ENCODE results near the gene LIMK2.
"Not testable (repeated sequence)": the region's sequence is repeated elsewhere in the genome, so short reads cannot be mapped to it uniquely, and the experiment has no call there.

Gene LIMK2

GRCh38 chr22:31211482-31211861, 626 bp upstream of the LIMK2 start:
- DNase-seq (ENCODE audit: low read depth), result no peak

DNA sequence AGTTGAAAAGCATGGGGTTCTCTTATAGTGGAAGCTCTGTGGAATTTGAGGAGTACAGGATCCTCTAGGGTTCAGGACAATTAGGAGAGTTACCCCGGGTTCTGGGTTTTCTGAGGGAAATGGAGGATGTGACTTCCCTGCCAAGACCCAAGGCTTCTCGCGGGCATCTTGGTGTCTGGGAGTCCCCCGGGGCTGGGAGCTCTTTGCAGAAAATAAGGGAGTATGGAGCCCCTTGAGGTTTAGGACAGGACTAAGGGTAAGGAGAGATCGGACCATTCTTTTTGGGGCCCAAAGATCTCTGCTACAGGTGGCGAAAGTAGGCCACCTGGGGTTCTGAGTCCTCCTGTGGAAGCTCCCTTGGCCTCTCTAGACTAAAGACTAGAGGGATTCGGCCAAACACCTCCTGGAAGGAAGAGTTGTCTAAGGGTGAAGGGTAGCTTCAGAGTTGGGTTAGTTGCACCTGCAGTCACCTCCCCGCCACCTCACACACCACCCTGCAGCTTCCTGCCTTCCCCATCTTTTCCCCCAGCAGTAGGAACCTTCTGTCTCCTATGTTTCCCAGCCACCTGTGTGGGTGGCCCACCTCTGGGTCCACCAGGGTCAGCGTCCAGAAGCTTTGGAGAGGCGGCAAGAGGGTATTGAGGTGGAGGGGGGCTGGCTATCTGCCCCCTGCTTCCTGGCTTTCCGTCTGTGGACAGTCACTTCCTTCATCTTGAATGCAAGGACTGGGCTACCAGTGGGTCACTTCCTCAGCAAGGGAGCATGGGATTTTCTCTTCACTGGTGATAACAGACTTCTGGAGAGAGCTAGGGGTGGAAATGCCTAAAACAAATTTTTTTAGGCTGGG, 908 bp downstream of the LIMK2 start:
- no peak for DNase-seq (ENCODE audit: low read depth)

DNA sequence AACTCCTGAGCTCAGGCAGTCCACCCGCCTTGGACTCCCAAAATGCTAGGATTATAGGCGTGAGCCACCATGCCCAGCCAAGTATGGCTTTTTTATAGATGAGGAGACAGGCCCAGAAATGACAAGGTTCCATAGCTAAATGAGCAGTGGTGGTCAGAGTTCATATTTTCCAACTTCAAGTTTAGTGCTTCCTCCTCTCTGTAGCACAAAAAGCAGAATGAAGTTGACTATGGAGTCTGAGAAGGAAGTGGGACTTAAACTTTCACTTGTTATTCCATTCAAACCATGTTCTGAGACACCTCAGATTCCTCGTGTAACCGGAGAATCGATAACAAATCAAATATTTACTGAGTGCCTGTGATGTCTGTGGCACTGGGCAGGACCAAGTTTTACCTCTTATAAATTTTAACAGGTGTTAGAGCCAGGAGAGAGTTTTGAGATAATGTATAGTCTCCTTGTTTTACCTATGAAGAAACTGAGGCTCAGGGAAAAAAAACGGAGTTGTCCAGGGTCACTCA, 3.0 kb downstream of the LIMK2 start:
- DNase-seq (ENCODE audit: low read depth), result no peak

DNA sequence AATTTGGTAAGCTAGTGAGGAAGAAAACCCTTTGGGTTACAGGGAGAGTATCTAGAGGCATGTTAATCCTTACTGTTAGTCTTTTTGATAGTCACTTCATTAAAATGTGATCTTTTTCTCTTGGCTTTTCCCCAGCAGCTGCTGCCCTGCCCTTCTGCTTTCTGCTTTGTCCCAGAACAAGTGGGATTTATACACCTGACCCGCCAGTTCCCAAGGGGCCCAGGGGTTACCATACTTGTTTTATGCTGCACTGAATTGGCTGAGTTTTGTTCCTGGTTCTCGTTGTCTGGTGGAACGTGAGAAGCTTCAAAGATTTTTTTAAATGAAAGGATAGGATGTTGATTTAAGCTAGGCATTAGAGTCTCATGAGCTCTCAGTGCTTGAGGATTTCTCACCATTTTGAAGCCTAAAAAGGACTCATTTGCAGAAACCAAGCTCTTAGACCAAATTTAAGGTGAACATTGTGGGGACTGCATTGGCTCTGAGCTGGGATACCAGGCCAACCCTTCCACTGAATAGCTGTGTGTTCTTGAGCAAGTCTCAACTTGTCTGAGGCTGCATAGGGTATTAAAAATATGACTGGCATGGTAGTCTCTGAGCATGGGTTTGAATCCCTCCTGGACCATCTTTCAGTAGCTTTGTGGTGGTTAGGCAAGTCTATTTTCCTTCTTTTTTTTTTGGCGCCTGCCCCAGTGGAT, 6.6 kb downstream of the LIMK2 start:
- no peak for DNase-seq (ENCODE audit: low read depth)

DNA sequence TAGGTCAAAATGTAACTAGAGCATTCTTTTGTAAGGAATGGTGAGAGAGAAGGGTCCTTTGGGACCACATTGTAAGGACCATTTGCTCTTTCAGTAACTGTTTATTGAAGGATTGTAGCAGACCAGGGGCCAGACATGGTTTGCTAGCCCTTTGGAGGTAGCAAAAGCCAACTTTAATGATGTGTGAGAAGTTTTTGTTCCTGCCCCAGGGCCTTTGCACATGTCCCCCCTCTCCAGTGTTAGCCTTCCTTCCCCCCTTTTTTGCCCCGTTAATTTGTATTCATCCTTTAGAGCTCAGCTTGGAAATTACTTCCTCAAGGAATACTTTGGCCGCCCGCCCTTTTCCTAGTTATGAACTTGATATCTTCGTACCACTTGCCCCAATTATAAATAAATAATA, 9.0 kb downstream of the LIMK2 start:
- no peak for DNase-seq (ENCODE audit: low read depth)

DNA sequence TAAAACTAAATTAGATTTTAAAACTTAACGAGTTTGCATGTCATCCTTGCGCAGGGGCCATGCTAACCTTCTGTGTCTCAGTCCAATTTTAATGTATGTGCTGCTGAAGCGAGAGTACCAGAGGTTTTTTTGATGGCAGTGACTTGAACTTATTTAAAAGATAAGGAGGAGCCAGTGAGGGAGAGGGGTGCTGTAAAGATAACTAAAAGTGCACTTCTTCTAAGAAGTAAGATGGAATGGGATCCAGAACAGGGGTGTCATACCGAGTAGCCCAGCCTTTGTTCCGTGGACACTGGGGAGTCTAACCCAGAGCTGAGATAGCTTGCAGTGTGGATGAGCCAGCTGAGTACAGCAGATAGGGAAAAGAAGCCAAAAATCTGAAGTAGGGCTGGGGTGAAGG, 10.6 kb downstream of the LIMK2 start:
- DNase-seq (ENCODE audit: low read depth), result no peak

DNA sequence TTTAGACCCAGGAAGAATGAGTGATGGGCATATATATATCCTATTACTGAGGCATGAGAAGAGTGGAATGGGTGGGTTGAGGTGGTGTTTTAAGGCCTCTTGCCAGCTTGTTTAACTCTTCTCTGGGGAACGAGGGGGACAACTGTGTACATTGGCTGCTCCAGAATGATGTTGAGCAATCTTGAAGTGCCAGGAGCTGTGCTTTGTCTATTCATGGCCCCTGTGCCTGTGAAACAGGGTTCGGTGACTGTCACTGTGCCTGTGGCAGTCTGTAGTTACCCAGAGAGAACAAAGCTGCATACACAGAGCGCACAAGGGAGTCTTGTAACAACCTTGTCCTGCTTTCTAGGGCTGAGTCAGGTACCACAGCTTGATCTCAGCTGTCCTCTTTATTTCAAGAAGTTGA, 11.7 kb downstream of the LIMK2 start:
- DNase-seq (ENCODE audit: low read depth), result no peak

DNA sequence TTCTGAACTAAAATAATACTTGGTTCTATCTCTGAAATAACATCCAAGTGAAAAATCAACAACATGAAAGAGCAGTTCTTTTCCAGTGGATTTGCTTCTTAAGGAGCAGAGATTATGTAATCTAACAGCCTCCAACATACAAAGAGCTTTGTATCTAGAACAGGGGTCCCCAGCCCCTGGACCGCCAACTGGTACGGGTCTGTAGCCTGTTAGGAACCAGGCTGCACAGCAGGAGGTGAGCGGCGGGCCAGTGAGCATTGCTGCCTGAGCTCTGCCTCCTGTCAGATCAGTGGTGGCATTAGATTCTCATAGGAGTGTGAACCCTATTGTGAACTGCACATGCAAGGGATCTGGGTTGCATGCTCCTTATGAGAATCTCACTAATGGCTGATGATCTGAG, 12.6 kb downstream of the LIMK2 start:
- not testable (repeated sequence) for DNase-seq (ENCODE audit: low read depth)

GRCh38 chr22:31227186-31227585, 15.1 kb downstream of the LIMK2 start:
- no peak for DNase-seq (ENCODE audit: low read depth)

GRCh38 chr22:31229402-31230079, 17.4 kb downstream of the LIMK2 start:
- peak; percentile 42 for DNase-seq (ENCODE audit: low read depth)

DNA sequence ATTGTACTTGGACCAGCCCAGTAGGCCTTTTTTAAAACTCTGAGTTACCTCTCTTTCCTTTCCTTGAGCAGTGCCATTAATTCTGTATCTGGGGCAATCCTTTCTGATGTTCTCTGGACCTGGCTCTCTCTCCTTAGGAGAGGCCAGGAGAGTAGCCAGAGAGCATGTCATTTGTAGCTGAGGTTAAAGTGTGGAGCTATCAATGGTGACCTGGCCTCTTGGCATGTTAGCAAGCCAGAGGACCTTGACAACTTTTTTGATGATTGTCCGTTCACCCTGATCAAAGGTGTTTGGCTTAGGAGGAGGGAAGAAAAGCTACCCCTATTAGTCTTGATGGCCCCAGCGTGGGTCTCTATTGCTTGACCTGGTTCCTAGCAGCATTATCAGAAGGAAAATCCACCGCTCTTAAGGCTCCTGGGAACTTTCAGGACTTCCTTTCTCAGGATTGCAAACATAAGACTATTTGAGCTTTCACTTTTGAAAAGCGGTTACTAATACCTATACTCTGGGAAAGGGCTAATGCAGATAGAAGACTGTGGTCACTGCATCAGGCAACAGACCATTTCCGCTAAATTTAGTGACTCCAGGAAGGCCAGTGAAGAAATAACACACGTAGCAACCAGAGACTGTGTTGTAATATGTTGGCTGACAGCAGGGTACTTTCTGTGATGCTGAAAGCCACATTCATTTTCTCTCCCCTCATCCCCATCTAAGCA, 18.2 kb downstream of the LIMK2 start:
- DNase-seq (ENCODE audit: low read depth), result peak; percentile 84

GRCh38 chr22:31230871-31231621, 18.9 kb downstream of the LIMK2 start:
- peak; percentile 82 for DNase-seq (ENCODE audit: low read depth)

- DNase-seq (ENCODE audit: low read depth), result no peak
These were observed 20.9 kb downstream of the LIMK2 start for GRCh38 chr22:31233001-31233400.

GRCh38 chr22:31235081-31235480, 23.0 kb downstream of the LIMK2 start:
- no peak for DNase-seq (ENCODE audit: low read depth)

DNA sequence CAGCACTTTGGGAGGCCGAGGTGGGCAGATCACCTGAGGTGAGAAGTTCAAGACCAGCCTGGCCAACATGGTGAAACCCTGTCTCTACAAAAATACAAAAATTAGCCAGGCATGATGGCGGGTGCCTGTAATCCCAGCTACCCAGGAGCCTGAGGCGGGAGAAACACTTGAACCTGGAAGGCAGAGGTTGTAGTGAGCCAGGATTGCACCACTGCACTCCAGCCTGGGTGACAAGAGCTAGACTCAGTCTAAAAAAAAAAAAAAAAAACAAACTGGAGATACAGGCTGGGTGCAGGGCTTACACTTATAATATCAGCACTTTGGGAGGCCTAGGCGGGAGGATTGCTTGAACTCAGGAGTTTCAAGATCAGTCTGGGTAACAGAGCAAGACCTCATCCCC, 23.9 kb downstream of the LIMK2 start:
- DNase-seq (ENCODE audit: low read depth), result not testable (repeated sequence)

- no peak for DNase-seq (ENCODE audit: low read depth)
These were observed 26.0 kb downstream of the LIMK2 start for GRCh38 chr22:31238057-31238456.

GRCh38 chr22:31239771-31240370, 27.8 kb downstream of the LIMK2 start:
- peak; percentile 18 for DNase-seq (ENCODE audit: low read depth)

- peak; percentile 55 for DNase-seq (ENCODE audit: low read depth)
These were observed 29.1 kb downstream of the LIMK2 start for GRCh38 chr22:31241200-31241599.

GRCh38 chr22:31241936-31242335, 29.8 kb downstream of the LIMK2 start:
- DNase-seq (ENCODE audit: low read depth), result peak; percentile 82

DNA sequence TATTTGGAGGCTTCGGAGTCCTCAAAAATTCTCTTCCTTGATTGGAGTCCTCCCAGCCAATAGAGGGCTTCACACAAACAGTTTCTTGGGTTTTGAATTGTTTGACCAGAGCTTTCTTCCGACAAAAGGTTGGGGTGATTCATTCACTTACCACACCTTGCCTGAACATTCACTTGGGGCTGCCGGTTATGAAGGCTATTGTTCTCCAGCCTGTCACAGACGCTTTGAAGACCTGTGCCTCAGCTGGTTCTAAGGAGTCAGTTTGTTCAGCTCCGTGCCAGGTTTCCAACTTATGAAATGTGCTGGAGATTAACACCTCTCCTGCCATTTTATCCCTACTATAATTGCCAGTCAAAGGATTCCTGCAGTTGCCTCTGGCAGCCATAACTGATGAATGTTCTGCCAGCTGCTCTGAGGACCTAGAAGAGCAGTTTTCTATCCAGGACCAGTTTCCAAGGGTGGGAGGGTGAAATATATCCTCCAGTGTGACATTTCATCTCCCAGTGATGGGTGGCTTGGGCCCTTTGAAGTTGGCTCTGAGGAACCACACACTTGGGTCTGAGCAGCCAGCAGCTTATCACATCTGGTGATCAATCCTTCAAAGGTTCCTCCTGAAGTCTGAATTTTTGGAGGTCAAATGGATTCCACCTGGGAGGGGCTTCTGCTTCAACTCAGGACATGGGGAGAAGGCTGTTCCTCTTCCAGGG, 31.4 kb downstream of the LIMK2 start:
- DNase-seq (ENCODE audit: low read depth), result peak; percentile 30
